SU-DHL-6 (cell line): Measurements from ENCODE around the gene CD72.

ENCODE experiments used
- H2AFZ ChIP-seq: fragments of 200-600 bp; sonication (generic); 2 replicates; pipeline ENCODE4 v1.6.1; 2014; ENCODE audit warnings: low read depth, mild to moderate bottlenecking, moderate library complexity, mixed read lengths, antibody characterized with exemption, low read length; ENCODE audit not compliant: severe bottlenecking
- H3F3A ChIP-seq: fragments of 200-600 bp; shearing (Covaris generic); 2 replicates; pipeline ENCODE4 v1.6.0; 2016; ENCODE audit warnings: antibody characterized with exemption, mild to moderate bottlenecking; ENCODE audit not compliant: insufficient read depth
- H3K27ac ChIP-seq: fragments of 200-600 bp; sonication (generic); 2 replicates; pipeline ENCODE4 v1.5.1; 2016; ENCODE audit warnings: low read depth, mild to moderate bottlenecking, low read length, moderate library complexity, mixed read lengths
- H3K27me3 ChIP-seq: fragments of 200-600 bp; sonication (generic), shearing (Covaris generic); 2 replicates; pipeline ENCODE4 v1.6.0; 2014; ENCODE audit warnings: mild to moderate bottlenecking, low read length
- H3K36me3 ChIP-seq: fragments of 200-600 bp; sonication (generic); 2 replicates; pipeline ENCODE4 v1.6.1; 2014; ENCODE audit warnings: mild to moderate bottlenecking, low read length, mixed read lengths
- H3K4me2 ChIP-seq: fragments of 300-600, 200-600 bp; shearing (Covaris generic), sonication (generic); 2 replicates; pipeline ENCODE4 v1.6.0; 2014; ENCODE audit warnings: low read length, low read depth, mild to moderate bottlenecking; ENCODE audit not compliant: poor library complexity, severe bottlenecking
- H3K4me3 ChIP-seq: fragments of 200-600 bp; sonication (generic); 2 replicates; pipeline ENCODE4 v1.5.1; 2014; ENCODE audit warnings: antibody characterized with exemption, low read length, mild to moderate bottlenecking, mixed read lengths; ENCODE audit not compliant: insufficient read depth, poor library complexity, severe bottlenecking
- H3K79me2 ChIP-seq: fragments of 200-600 bp; sonication (generic); 2 replicates; pipeline ENCODE4 v1.6.1; 2014; ENCODE audit warnings: mild to moderate bottlenecking, low read length, moderate library complexity; ENCODE audit not compliant: insufficient read depth
- H3K9ac ChIP-seq: fragments of 200-600 bp; sonication (generic); 2 replicates; pipeline ENCODE4 v1.7.0; 2014; ENCODE audit warnings: mild to moderate bottlenecking, low read length
- H3K9me2 ChIP-seq: fragments of 200-600 bp; sonication (generic); replicated peaks from 2 replicates; pipeline ENCODE4 v1.6.1; 2014; ENCODE audit warnings: low read length; ENCODE audit not compliant: insufficient read depth
- H3K9me3 ChIP-seq: fragments of 200-600 bp; sonication (generic); 2 replicates; pipeline ENCODE4 v1.6.1; 2014; ENCODE audit warnings: low read length, mixed read lengths; ENCODE audit not compliant: insufficient read depth
- H4K20me1 ChIP-seq: fragments of 200-600 bp; sonication (generic); 2 replicates; pipeline ENCODE4 v1.6.1; 2014; ENCODE audit warnings: low read depth, mild to moderate bottlenecking, antibody characterized with exemption, low read length, moderate library complexity, mixed read lengths
- CTCF ChIP-seq: fragments of 200-600 bp; sonication (generic); IDR thresholded peaks from one replicate; pipeline ENCODE4 v1.5.1; 2017; ENCODE audit warnings: antibody characterized with exemption, mild to moderate bottlenecking, low read length, moderate library complexity; ENCODE audit not compliant: insufficient read depth, poor library complexity, severe bottlenecking
- EZH2phosphoT487 ChIP-seq: fragments of 200-600 bp; sonication (generic), shearing (Covaris generic); conservative IDR thresholded peaks from 2 replicates; pipeline ENCODE4 v1.6.1; 2018; ENCODE audit warnings: mild to moderate bottlenecking, antibody characterized with exemption, low read length, moderate library complexity, mixed read lengths

CD72 gene

GRCh38 chr9:35606726-35607125 is 11.5 kb downstream of the CD72 start:
- Histone ChIP-seq H3K9me3 (no peaks in the 10 kb centered on the region), H3K36me3 (no peaks in the 10 kb centered on the region), H3K4me2 (peak overlapping the region; percentile 65), H4K20me1 (no peaks in the 10 kb centered on the region), H3F3A (peaks cover 6% of the 10 kb centered on the region; the same call in 1 of the 2 replicates), H3K9me2 (no peaks in the 10 kb centered on the region), H3K9ac (no peak overlapping the region; the same call in 1 of the 2 replicates), H3K4me3 (peak overlapping the region; percentile 73), H3K79me2 (peaks cover 13% of the 10 kb centered on the region), H2AFZ (no peak overlapping the region), H3K27ac (no peak overlapping the region), H3K27me3 (no peaks in the 10 kb centered on the region)
- TF ChIP-seq CTCF: no peak
- no peak for TF ChIP-seq EZH2phosphoT487

DNA sequence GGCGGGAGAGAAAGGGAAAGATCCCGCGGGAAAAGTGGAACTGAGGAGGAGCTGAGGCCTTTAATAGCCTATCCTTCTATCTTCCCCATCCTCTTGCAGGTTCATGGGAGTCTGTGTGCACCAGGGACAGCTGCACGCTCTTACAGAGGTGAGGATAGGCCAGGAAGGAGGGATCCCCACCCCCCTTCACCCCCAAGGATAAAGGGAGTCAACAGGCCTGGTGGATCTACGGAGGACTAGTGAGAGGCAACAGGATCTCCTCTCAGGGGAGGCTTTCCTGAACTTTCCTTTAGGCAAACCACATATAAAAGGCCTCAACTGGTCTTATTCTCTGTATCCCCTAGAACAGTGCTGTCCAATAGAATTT is 12.1 kb downstream of the CD72 start:
- Histone ChIP-seq H3K9me2 (no peaks in the 10 kb centered on the region), H3K79me2 (peaks cover 13% of the 10 kb centered on the region), H4K20me1 (no peaks in the 10 kb centered on the region), H3K9ac (peak overlapping the region; percentile 62), H2AFZ (no peak overlapping the region), H3K9me3 (no peaks in the 10 kb centered on the region), H3K36me3 (no peaks in the 10 kb centered on the region), H3F3A (peaks cover 6% of the 10 kb centered on the region; the same call in 1 of the 2 replicates), H3K4me2 (peak overlapping the region; percentile 65), H3K27me3 (no peaks in the 10 kb centered on the region), H3K4me3 (peak overlapping the region; percentile 73), H3K27ac (peak overlapping the region; percentile 37; the same call in 1 of the 2 replicates)
- TF ChIP-seq EZH2phosphoT487: no peak
- TF ChIP-seq CTCF: no peak

- Histone ChIP-seq H3K4me2 (peak overlapping the region; percentile 65), H3K4me3 (peak overlapping the region; percentile 73), H3K9ac (peak overlapping the region; percentile 62), H3F3A (peaks cover 6% of the 10 kb centered on the region; the same call in 1 of the 2 replicates), H4K20me1 (no peaks in the 10 kb centered on the region), H3K9me3 (no peaks in the 10 kb centered on the region), H3K79me2 (peaks cover 13% of the 10 kb centered on the region), H2AFZ (no peak overlapping the region), H3K9me2 (no peaks in the 10 kb centered on the region), H3K36me3 (no peaks in the 10 kb centered on the region), H3K27ac (peak overlapping the region; percentile 37), H3K27me3 (no peaks in the 10 kb centered on the region)
- no peak for TF ChIP-seq CTCF
- TF ChIP-seq EZH2phosphoT487: no peak
These were observed 12.7 kb downstream of the CD72 start for GRCh38 chr9:35605351-35606137.
